RWPE2 (cell line): ENCODE measurements around the gene GPA33.
A peak's percentile ranks its signal among the peaks of the same experiment; 100 is the strongest.

ENCODE experiments used
- ATAC-seq: fragments of 200-7000 bp; cut with Tn5 transposase; 3 replicates; pipeline ENCODE4 v1.9.1; 2021; ENCODE audit warnings: low read depth
- DNase-seq: peaks from one replicate; pipeline ENCODE4 v3.0.0-alpha.2; 2020; ENCODE audit warnings: low spot score
- H3K27ac ChIP-seq: fragments of 450-650 bp; 2 replicates; pipeline ENCODE4 v1.5.1; 2017; ENCODE audit warnings: mild to moderate bottlenecking; ENCODE audit not compliant: poor library complexity, severe bottlenecking
- H3K27me3 ChIP-seq: fragments of 250-450 bp; sonication (Bioruptor Pico); 2 replicates; pipeline ENCODE4 v1.5.1; 2021; ENCODE audit warnings: mild to moderate bottlenecking, moderate library complexity; ENCODE audit not compliant: insufficient read depth, poor library complexity, severe bottlenecking
- H3K36me3 ChIP-seq: fragments of 250-450 bp; sonication (Bioruptor Pico); 2 replicates; pipeline ENCODE4 v1.5.1; 2020; ENCODE audit warnings: low read depth, mild to moderate bottlenecking, moderate library complexity
- H3K4me1 ChIP-seq: fragments of 250-450 bp; sonication (Bioruptor Pico); 2 replicates; pipeline ENCODE4 v1.5.1; 2021; ENCODE audit warnings: mild to moderate bottlenecking, moderate library complexity; ENCODE audit not compliant: insufficient read depth, poor library complexity, severe bottlenecking
- H3K4me3 ChIP-seq: fragments of 250-450 bp; sonication (Bioruptor Pico); 2 replicates; pipeline ENCODE4 v1.5.1; 2021; ENCODE audit warnings: mild to moderate bottlenecking, moderate library complexity; ENCODE audit not compliant: severe bottlenecking
- H3K9me3 ChIP-seq: fragments of 250-450 bp; sonication (Bioruptor Pico); 2 replicates; pipeline ENCODE4 v1.5.1; 2021; ENCODE audit warnings: mild to moderate bottlenecking, moderate library complexity; ENCODE audit not compliant: severe bottlenecking
- CTCF ChIP-seq: fragments of 450-650 bp; IDR thresholded peaks from one replicate; pipeline ENCODE4 v1.5.1; 2017; ENCODE audit warnings: mild to moderate bottlenecking, moderate library complexity; ENCODE audit not compliant: poor library complexity, severe bottlenecking

GPA33 gene

GRCh38 chr1:167128261-167129227, 38.4 kb upstream of the GPA33 start:
- H3K27me3 ChIP-seq: no peaks in the 10 kb centered on the region
- no peaks in the 10 kb centered on the region for H3K9me3 ChIP-seq
- DNase-seq: no peak
- H3K27ac ChIP-seq: no peak overlapping the region
- H3K4me1 ChIP-seq: no peaks in the 10 kb centered on the region
- no peak overlapping the region for H3K4me3 ChIP-seq
- peak; percentile 26 for TF ChIP-seq CTCF
- no peaks in the 10 kb centered on the region for H3K36me3 ChIP-seq
- peak; percentile 36; the same call in 1 of the 3 replicates for ATAC-seq

- ATAC-seq (no peak), DNase-seq (no peak)
- H3K27me3 ChIP-seq: no peaks in the 10 kb centered on the region
- no peaks in the 10 kb centered on the region for H3K4me1 ChIP-seq
- no peaks in the 10 kb centered on the region for H3K36me3 ChIP-seq
- TF ChIP-seq CTCF: no peak
- no peaks in the 10 kb centered on the region for H3K9me3 ChIP-seq
- H3K4me3 ChIP-seq: no peak overlapping the region
- H3K27ac ChIP-seq: no peak overlapping the region
Observed at GRCh38 chr1:167127661-167128060, 37.5 kb upstream of the GPA33 start.

GRCh38 chr1:167127236-167127635, 37.1 kb upstream of the GPA33 start:
- TF ChIP-seq CTCF: no peak
- Histone ChIP-seq H3K9me3 (no peaks in the 10 kb centered on the region), H3K27ac (no peak overlapping the region), H3K4me1 (no peaks in the 10 kb centered on the region), H3K36me3 (no peaks in the 10 kb centered on the region), H3K4me3 (no peak overlapping the region), H3K27me3 (no peaks in the 10 kb centered on the region)
- ATAC-seq (no peak), DNase-seq (no peak)

- no peaks in the 10 kb centered on the region for H3K4me1 ChIP-seq
- no peaks in the 10 kb centered on the region for H3K9me3 ChIP-seq
- no peak for ATAC-seq
- H3K27ac ChIP-seq: no peak overlapping the region
- DNase-seq: no peak
- H3K27me3 ChIP-seq: no peaks in the 10 kb centered on the region
- no peak for TF ChIP-seq CTCF
- no peaks in the 10 kb centered on the region for H3K36me3 ChIP-seq
- H3K4me3 ChIP-seq: no peak overlapping the region
Observed at GRCh38 chr1:167126811-167127210, 36.6 kb upstream of the GPA33 start.

- no peaks in the 10 kb centered on the region for H3K27me3 ChIP-seq
Observed at GRCh38 chr1:167126317-167126716, 36.1 kb upstream of the GPA33 start.

More at GRCh38 chr1:167126317-167126716, 36.1 kb upstream of the GPA33 start:
- no peak for TF ChIP-seq CTCF
- DNase-seq: no peak
- no peak overlapping the region for H3K27ac ChIP-seq
- H3K36me3 ChIP-seq: no peaks in the 10 kb centered on the region
- H3K4me3 ChIP-seq: no peak overlapping the region
- no peaks in the 10 kb centered on the region for H3K9me3 ChIP-seq
- H3K4me1 ChIP-seq: no peaks in the 10 kb centered on the region
- ATAC-seq: no peak
